ENCODE data around the gene RBM4B.
"Not testable (repeated sequence)": the region's sequence is repeated elsewhere in the genome, so short reads cannot be mapped to it uniquely, and the experiment has no call there.

The RBM4B gene

GRCh38 chr11:66677599-66678375 is at the start of gene RBM4B:
RBM4B (minus strand) TSS chr11:66677887; CDS start chr11:66677079, 808 bp downstream.
- DNase-seq, result peak; percentile 95

- DNase-seq, result no peak
Measured at GRCh38 chr11:66725647-66726046, 48.0 kb upstream of the RBM4B start.

- no peak for DNase-seq
Measured at GRCh38 chr11:66725114-66725513, 47.4 kb upstream of the RBM4B start.

GRCh38 chr11:66724167-66724566 is 46.5 kb upstream of the RBM4B start:
- not testable (repeated sequence) for DNase-seq

GRCh38 chr11:66723693-66724092 is 46.0 kb upstream of the RBM4B start:
- no peak for DNase-seq

GRCh38 chr11:66722745-66723651 is 45.3 kb upstream of the RBM4B start:
- no peak for DNase-seq

- no peak for DNase-seq
Measured at GRCh38 chr11:66721939-66722338, 44.3 kb upstream of the RBM4B start.

GRCh38 chr11:66720899-66721470 is 43.3 kb upstream of the RBM4B start:
- no peak for DNase-seq

- peak; percentile 98 for DNase-seq
Measured at GRCh38 chr11:66720223-66720898, 42.7 kb upstream of the RBM4B start.

- no peak for DNase-seq
Measured at GRCh38 chr11:66719111-66719872, 41.6 kb upstream of the RBM4B start.

- DNase-seq, result peak; percentile 63
Measured at GRCh38 chr11:66718320-66718971, 40.8 kb upstream of the RBM4B start.

GRCh38 chr11:66717925-66718319 is 40.2 kb upstream of the RBM4B start:
- no peak for DNase-seq

GRCh38 chr11:66716996-66717395 is 39.3 kb upstream of the RBM4B start:
- DNase-seq, result no peak

- no peak for DNase-seq
Measured at GRCh38 chr11:66715346-66716085, 37.8 kb upstream of the RBM4B start.

- DNase-seq, result no peak
Measured at GRCh38 chr11:66713746-66714480, 36.2 kb upstream of the RBM4B start.

GRCh38 chr11:66710384-66710930 is 32.8 kb upstream of the RBM4B start:
- DNase-seq, result no peak

GRCh38 chr11:66708701-66709100 is 31.0 kb upstream of the RBM4B start:
- DNase-seq, result no peak

- no peak for DNase-seq
Measured at GRCh38 chr11:66708094-66708493, 30.4 kb upstream of the RBM4B start.

- no peak for DNase-seq
Measured at GRCh38 chr11:66707486-66707885, 29.8 kb upstream of the RBM4B start.

GRCh38 chr11:66706989-66707388 is 29.3 kb upstream of the RBM4B start:
- DNase-seq, result no peak
